ENCODE data around the gene ST8SIA4.

GRCh38 chr5:100797861-100798260, 105.2 kb downstream of the ST8SIA4 start:
- TF ChIP-seq CTCF (IDR thresholded peaks at IDR 0.05) (no peak), POLR2A (IDR thresholded peaks at IDR 0.05) (no peak)

All from esophagus squamous epithelium (tissue), 4 donors.